K562 (cell line): ENCODE measurements around the gene FFAR1. TPM values are rescaled to one million over a fixed set of nuclear protein-coding genes. Genes with fewer than 3 reads are reported as not detected.

Source experiments
- ATAC-seq: fragments of 200-7000 bp; cut with Tn5 transposase; 3 replicates; pipeline ENCODE4 v1.9.1; 2020; ENCODE audit warnings: moderate library complexity
- BruUV-seq: library from RNA; stranded (reverse); fragments of 400-500 nt; replicated peaks from 2 replicates; lab custom pipeline; 2021; lab: Mats Ljungman, UMichigan
- CTCF ChIA-PET: fragments of 300-600 bp; formaldehyde crosslinking; extraction: SDS; loops from one replicate; lab custom pipeline; 2021; ENCODE audit warnings: low intra/inter-chr PET ratio; lab: Yijun Ruan, JAX
- POLR2A ChIA-PET: fragments of 300-600, 350-650 bp; sonication (Branson Sonifier 250); formaldehyde crosslinking; extraction: SDS; loops from one replicate; lab custom pipeline; 2021; ENCODE audit warnings: antibody characterized with exemption, inconsistent platforms; lab: Yijun Ruan, JAX
- DNase-seq, 4 experiments: peaks; one replicate each; pipeline versions ENCODE4 v3.0.0 to v3.0.0-alpha.2; 2011 to 2018; ENCODE audit warnings: low spot score in 3 of 4, mixed read lengths in 3 of 4; ENCODE audit errors: extremely low read depth in 1 of 4
- FAIRE-seq: peaks from 2 replicates; lab custom pipeline; 2011; peaks lifted over from hg19 to GRCh38; lab: Jason Lieb, UNC
- H2AFZ ChIP-seq: 2 replicates; pipeline ENCODE4 v1.6.0; 2011; ENCODE audit warnings: low read depth, low read length, control low read depth, inconsistent platforms
- H3K27ac ChIP-seq: fragments of 200-600 bp; 3 replicates; pipeline ENCODE4 v1.8.0; 2011; ENCODE audit warnings: low read depth, mild to moderate bottlenecking, control low read depth, inconsistent platforms, low read length, moderate library complexity, mixed read lengths; ENCODE audit errors: extremely low read depth
- H3K27me3 ChIP-seq, 2 experiments: fragments of 300-600 bp in 1 of 2; 2 replicates in 1 of 2; 3 replicates in 1 of 2; pipeline versions ENCODE4 v1.6.0 to v1.8.0; 2011; ENCODE audit warnings: inconsistent platforms in 2 of 2, low read length in 2 of 2, mild to moderate bottlenecking in 1 of 2, mixed read lengths in 1 of 2, moderate library complexity in 1 of 2; ENCODE audit not compliant: control insufficient read depth in 2 of 2, insufficient read depth in 2 of 2
- H3K36me3 ChIP-seq: fragments of 300-600 bp; 3 replicates; pipeline ENCODE4 v1.8.0; 2011; ENCODE audit warnings: mild to moderate bottlenecking, low read length, inconsistent platforms; ENCODE audit not compliant: control insufficient read depth, insufficient read depth
- H3K4me1 ChIP-seq, 2 experiments: fragments of 200-600 bp in 1 of 2; replicated peaks in 1 of 2; 2 replicates in 1 of 2; 3 replicates in 1 of 2; pipeline versions ENCODE4 v1.5.1 to v1.8.0; 2011; ENCODE audit warnings: inconsistent platforms in 2 of 2, low read length in 2 of 2, mild to moderate bottlenecking in 1 of 2, mixed read lengths in 1 of 2, moderate library complexity in 1 of 2; ENCODE audit not compliant: control insufficient read depth in 2 of 2, insufficient read depth in 2 of 2
- H3K4me2 ChIP-seq: 2 replicates; pipeline ENCODE4 v1.6.1; 2011; ENCODE audit warnings: low read length, control low read depth, inconsistent platforms, mixed read lengths; ENCODE audit not compliant: insufficient read depth
- H3K4me3 ChIP-seq: fragments of 200-600 bp; sonication (generic), shearing (Covaris generic); 2 replicates; pipeline ENCODE4 v1.5.1; 2016; ENCODE audit warnings: control low read depth, inconsistent platforms
- H3K79me2 ChIP-seq: fragments of 200-600 bp; 3 replicates; pipeline ENCODE4 v1.8.0; 2011; ENCODE audit warnings: low read length, inconsistent platforms; ENCODE audit not compliant: control insufficient read depth, insufficient read depth
- H3K9ac ChIP-seq, 2 experiments: 2 replicates each; pipeline versions ENCODE4 v1.6.0 to v1.6.1; 2011; ENCODE audit warnings: low read depth in 2 of 2, low read length in 2 of 2, control low read depth in 1 of 2, inconsistent platforms in 1 of 2, mild to moderate bottlenecking in 1 of 2, mixed read lengths in 1 of 2; ENCODE audit not compliant: insufficient read depth in 1 of 2
- H3K9me1 ChIP-seq: one replicate; pipeline ENCODE4 v1.6.0; 2011; ENCODE audit warnings: inconsistent platforms, mild to moderate bottlenecking, low read length, moderate library complexity; ENCODE audit not compliant: control insufficient read depth, insufficient read depth
- H3K9me3 ChIP-seq: replicated peaks from 2 replicates; pipeline ENCODE4 v1.5.1; 2011; ENCODE audit warnings: low read depth, low read length, inconsistent platforms; ENCODE audit not compliant: control insufficient read depth, insufficient read depth
- H4K20me1 ChIP-seq: replicated peaks from 2 replicates; pipeline ENCODE4 v1.6.1; 2011; ENCODE audit warnings: low read length, inconsistent platforms, mixed read lengths; ENCODE audit not compliant: control insufficient read depth, insufficient read depth
- CBX1 ChIP-seq: sonication (generic); IDR thresholded peaks from 2 replicates; pipeline ENCODE4 v1.6.1; 2016; ENCODE audit warnings: antibody characterized with exemption, low read depth, mild to moderate bottlenecking
- CBX3 ChIP-seq, 2 experiments: IDR thresholded peaks; 1 replicate in 1 of 2; 2 replicates in 1 of 2; pipeline ENCODE4 v1.6.1; 2012; ENCODE audit warnings: inconsistent platforms in 2 of 2, low read length in 2 of 2, borderline replicate concordance in 1 of 2, control low read depth in 1 of 2
- E4F1 ChIP-seq: fragments of 250-450 bp; sonication (Bioruptor Pico); IDR thresholded peaks from 2 replicates; pipeline ENCODE4 v1.5.0; 2021; ENCODE audit warnings: mild to moderate bottlenecking, borderline replicate concordance
- NR2C1 ChIP-seq, 2 experiments: fragments of 450-650 bp; IDR thresholded peaks; 2 replicates each; pipeline ENCODE4 v1.6.1; 2017; ENCODE audit warnings: mild to moderate bottlenecking in 2 of 2, antibody characterized with exemption in 1 of 2, inconsistent platforms in 1 of 2, missing compliant biosample characterization in 1 of 2, missing genetic modification characterization in 1 of 2
- SRSF7 ChIP-seq: fragments of 200-400 bp; formaldehyde crosslinking; optimal IDR thresholded peaks from 2 replicates; pipeline ENCODE3; 2017; ENCODE audit warnings: mild to moderate bottlenecking, low read depth, low read length
- STAT6 ChIP-seq: sonication (generic); formaldehyde crosslinking; IDR thresholded peaks from 2 replicates; pipeline ENCODE4 v1.8.1; 2023; ENCODE audit warnings: mild to moderate bottlenecking, missing genetic modification reagents
- XRCC5 ChIP-seq: fragments of 200-400 bp; formaldehyde crosslinking; IDR thresholded peaks from 2 replicates; pipeline ENCODE4 v1.6.1; 2017; ENCODE audit warnings: low read depth, mild to moderate bottlenecking, low read length
- ZNF253 ChIP-seq: fragments of 250-450 bp; sonication (Bioruptor Pico); conservative IDR thresholded peaks from 2 replicates; pipeline ENCODE4 v1.6.1; 2021; ENCODE audit warnings: mild to moderate bottlenecking
- ZNF778 ChIP-seq: fragments of 450-650 bp; formaldehyde crosslinking; IDR thresholded peaks from 2 replicates; pipeline ENCODE4 v1.4.0; 2020; ENCODE audit warnings: mild to moderate bottlenecking, moderate library complexity
- WGBS: fragments of 100-300 bp; shearing (Covaris generic); methylation state at CpG from one replicate; pipeline ENCODE4 v1.1.6; 2016; ENCODE audit warnings: low coverage, mixed read lengths; ENCODE audit not compliant: insufficient coverage; ENCODE audit errors: missing lambda C conversion rate; 5-methylcytosine and 5-hydroxymethylcytosine counted together
- in situ Hi-C: fragments of 300-500 bp; cut with MboI; formaldehyde crosslinking; loops from 4 replicates; pipeline ENCODE4 v1.15.0; 2018; ENCODE audit warnings: inconsistent platforms, mixed read lengths
- intact Hi-C: fragments of 100-400 bp; cut with micrococcal nuclease; formaldehyde crosslinking; loops from 2 replicates; pipeline ENCODE4 v1.14.2; 2022
- polyA plus RNA-seq, 8 experiments: library from polyadenylated mRNA; depleted of rRNA in 4 of 8; stranded (reverse) in 5 of 8; unstranded in 3 of 8; fragments of >200 nt; fragmentation: Nextera tagmentation in 2 of 8; fragmentation: Illumina TruSeq in 1 of 8; extraction: Ambion mirVana in 2 of 8; extraction: Trizol in 1 of 8; gene quantifications; 2 replicates each; pipeline versions ENCODE4 v1.2.1 to v1.2.3, GENCODE V29; 2011 to 2014; ENCODE audit warnings: inconsistent platforms in 1 of 8, missing spikeins in 1 of 8
- total RNA-seq, 7 experiments: library from RNA; depleted of rRNA in 6 of 7; stranded (reverse); fragments of >200 nt in 6 of 7; fragmentation: Illumina TruSeq in 2 of 7; extraction: Trizol in 2 of 7; gene quantifications; 2 replicates each; pipeline versions ENCODE4 v1.2.1 to v1.2.3, GENCODE V29; 2011 to 2021; ENCODE audit warnings: low replicate concordance in 1 of 7
- TF ChIP-seq, protein P1 (sequence below): fragments of 250-450 bp; sonication (Bioruptor Pico); IDR thresholded peaks from 2 replicates; pipeline ENCODE4 v1.5.0; 2021; ENCODE audit warnings: mild to moderate bottlenecking, moderate library complexity

Gene FFAR1
- total and polyA plus RNA-seq, 9 of the 15 experiments (the other 6 are each of a cell fraction or from before 2014, with no cell fraction given) = not detected

DNA sequence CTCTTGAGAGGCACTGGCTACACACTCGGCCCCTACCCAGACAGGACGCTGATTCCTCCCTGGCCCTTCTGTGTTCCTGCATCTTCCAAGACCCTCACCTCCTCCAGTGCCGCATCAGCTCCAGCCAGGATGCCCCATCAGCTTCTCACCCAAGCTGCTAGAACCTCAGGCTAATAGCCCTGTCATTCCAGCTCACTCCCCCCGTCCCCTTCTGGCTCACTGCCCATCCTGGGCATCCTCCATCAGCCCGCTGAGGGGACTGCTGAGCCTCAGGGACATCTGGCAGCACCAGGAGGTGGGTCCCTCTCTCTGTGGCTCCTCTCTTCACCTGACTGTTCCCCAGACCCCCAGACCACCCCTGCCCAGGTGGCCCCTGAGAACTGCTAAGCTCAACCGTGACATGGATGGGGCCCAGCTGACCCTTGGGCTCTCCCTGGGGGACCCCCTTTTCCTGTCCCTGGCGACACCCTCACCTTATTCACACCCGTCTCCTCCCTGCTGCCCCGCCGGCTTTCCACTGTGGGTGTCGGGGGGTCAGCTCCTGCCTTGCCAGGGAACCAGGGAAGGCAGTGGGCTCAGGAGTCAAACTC lies 15.4 kb downstream of the FFAR1 start (continued):
- TF ChIP-seq ZNF253 (no peak), CBX3 (IDR thresholded peaks at IDR 0.05; ENCODE audit: borderline replicate concordance in 1 of 2, low read length in 2 of 2) (no peak), NR2C1 (IDR thresholded peaks at IDR 0.05) (no peak), NR2C1 (tag; IDR thresholded peaks at IDR 0.05) (no peak), XRCC5 (no peak)
- TF ChIP-seq, protein P1, sequence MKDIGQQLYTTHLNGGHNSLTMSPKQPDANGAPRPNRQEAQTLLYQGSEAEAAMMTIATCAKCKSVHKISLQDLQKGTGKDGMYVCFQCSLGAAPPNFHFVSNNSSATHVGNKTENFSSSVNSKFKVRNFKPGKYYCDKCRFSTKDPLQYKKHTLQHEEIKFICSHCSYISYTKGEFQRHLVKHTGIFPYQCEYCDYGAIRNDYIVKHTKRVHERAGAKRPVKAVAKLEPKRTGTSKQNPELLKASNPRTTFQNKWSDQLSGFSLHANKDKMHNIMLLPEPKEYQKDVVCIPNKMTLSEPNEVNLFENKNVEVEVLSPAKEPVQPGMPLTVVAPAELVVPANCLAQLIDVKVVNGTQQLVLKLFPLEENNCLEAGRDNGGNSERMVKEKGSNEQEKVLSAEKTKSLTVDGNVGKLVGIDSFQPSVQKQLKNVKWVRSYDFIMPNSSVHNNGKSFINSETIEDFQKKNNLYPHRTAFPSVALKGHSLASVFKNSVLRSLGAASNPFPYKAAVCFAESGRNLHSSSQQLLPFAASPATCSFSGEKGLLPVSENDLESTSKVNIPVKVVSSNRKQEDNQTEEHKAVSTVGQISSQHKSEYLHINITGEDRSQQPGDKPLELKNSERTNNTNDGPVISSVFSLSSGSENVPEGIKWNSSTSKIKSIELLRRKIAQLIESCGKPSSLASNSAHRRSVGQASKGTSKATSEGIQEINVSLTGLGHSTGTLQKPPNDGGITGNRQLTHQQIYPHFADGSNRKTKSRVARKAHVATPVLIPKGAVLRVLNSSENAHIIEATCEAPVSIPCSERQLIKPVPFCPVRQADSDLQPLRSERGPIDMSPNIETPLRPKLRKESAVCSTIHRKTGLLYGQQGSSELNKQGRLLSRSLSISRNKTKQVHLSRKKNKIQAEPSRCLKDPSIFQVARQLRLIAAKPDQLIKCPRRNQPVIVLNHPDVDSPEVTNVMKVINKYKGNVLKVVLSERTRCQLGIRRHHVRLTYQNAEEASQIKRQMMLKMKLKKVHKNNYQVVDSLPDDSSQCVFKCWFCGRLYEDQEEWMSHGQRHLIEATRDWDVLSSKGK (CRISPR knock-in tag) = no peak

GRCh38 chr19:35363711-35364425 lies 16.2 kb downstream of the FFAR1 start:
- Histone ChIP-seq H3K9me3 (no peaks in the 10 kb centered on the region), H3K79me2 (no peaks in the 10 kb centered on the region), H3K4me3 (no peak overlapping the region), H3K36me3 (no peaks in the 10 kb centered on the region), H2AFZ (no peak overlapping the region), H3K4me2 (no peak overlapping the region), H3K27ac (no peak overlapping the region), H3K9me1 (no peaks in the 10 kb centered on the region), H3K4me1 (no peaks in the 10 kb centered on the region), H4K20me1 (no peaks in the 10 kb centered on the region), H3K9ac (no peak overlapping the region), H3K27me3 (peaks cover 25 to 55% of the 10 kb centered on the region in 2 experiments)
- ChIA-PET POLR2A (interaction anchor here (0.7 to 1.1 kb wide), 4 partner anchors 11 to 124 kb away, joined by 3 to 4 read pairs (median 3); no protein-coding TSS in a partner anchor), CTCF (no interaction called here)
- intact Hi-C loops (no loop called here), in situ Hi-C loops (no loop called here)
- ATAC-seq (no peak), FAIRE-seq (no peak), DNase-seq (peak in 1 of 4 experiments; percentile 4)
- BruUV-seq = no TSS peak
- 22% methylated on average over 19 of the region's 19 CpGs for WGBS
- TF ChIP-seq STAT6 (CRISPR knock-in tag) (no peak), ZNF778 (CRISPR knock-in tag) (no peak), SRSF7 (no peak), E4F1 (no peak), CBX1 (no peak)
